Measurements from ENCODE around the gene TMED3. TPM values are rescaled to one million over a fixed set of nuclear protein-coding genes. Genes with fewer than 3 reads are reported as not detected.

The TMED3 gene
- total RNA-seq, 2 donors from 2014 or later = 32.4 to 37.1 TPM

DNA sequence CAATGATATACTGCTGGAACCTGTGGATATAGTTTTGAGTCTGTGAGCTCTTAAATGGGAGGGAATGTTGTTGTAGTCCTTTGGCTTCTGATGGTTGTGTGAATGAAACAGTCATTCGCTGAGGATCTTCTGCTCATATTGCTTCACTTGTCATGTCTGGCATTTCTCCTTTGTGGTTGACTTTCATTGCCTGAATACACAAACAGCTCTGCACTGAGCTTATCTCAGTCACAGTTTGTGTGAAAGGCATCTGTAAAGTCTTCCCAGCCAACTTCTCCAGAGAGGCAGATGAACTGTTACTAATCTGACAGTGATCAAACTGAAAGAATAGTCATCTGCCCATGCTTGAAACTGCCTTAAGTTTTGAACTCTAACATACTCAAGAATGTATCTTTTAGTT lies 59.8 kb downstream of the TMED3 start:
- intact Hi-C loops (cut with DNase I) = no loop called here
- no peak for DNase-seq

DNA sequence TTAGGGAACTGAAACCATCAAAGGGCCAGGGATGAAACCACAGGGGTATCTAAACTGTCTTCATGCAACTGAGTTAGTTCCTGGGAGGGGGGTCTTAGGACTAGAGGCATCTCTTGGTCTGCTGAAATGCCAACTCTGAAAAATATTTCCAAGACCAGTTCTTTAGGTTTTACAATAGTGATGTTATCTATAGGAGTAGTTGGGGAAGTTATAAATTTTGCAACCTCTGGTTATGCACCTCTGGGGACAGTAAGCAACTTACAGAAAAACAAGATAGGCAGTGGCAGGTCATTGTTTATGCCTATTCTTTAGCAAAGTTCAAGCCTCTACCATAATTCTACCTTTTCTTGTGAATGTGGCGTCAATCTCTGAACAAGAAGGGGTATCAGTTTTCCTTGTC lies 60.7 kb downstream of the TMED3 start:
- intact Hi-C loops (cut with DNase I) = no loop called here
- ATAC-seq (no peak), DNase-seq (no peak)

More for the DNA sequence above, 59.8 kb downstream of the TMED3 start:
- ATAC-seq = peak; percentile 18 to 59

GRCh38 chr15:79372428-79372827 lies 61.5 kb downstream of the TMED3 start:
- ATAC-seq (no peak), DNase-seq (no peak)
- intact Hi-C loops (cut with DNase I) = no loop called here

Other genes with a start within 250 kb of the TMED3 start
- gene RASGRF1, start 220.3 kb upstream of the TMED3 start, total RNA-seq = not detected
- gene ANKRD34C, start 28.4 kb upstream of the TMED3 start, total RNA-seq = under 1 TPM in 1 of 2 donors, not detected in 1; 0.13 TPM
- gene MINAR1, start 121.2 kb downstream of the TMED3 start, total RNA-seq = under 1 TPM; 0.12 to 0.34 TPM